GM18870 (cell line): ENCODE measurements around the gene CLOCK.
"Not testable (repeated sequence)": the region's sequence is repeated elsewhere in the genome, so short reads cannot be mapped to it uniquely, and the experiment has no call there.

Source experiments
- ATAC-seq: cut with Tn5 transposase; IDR thresholded peaks from one replicate; pipeline ENCODE4 v1.9.1; 2021; ENCODE audit warnings: moderate library complexity; ENCODE audit not compliant: unreplicated experiment

CLOCK gene, protein sequence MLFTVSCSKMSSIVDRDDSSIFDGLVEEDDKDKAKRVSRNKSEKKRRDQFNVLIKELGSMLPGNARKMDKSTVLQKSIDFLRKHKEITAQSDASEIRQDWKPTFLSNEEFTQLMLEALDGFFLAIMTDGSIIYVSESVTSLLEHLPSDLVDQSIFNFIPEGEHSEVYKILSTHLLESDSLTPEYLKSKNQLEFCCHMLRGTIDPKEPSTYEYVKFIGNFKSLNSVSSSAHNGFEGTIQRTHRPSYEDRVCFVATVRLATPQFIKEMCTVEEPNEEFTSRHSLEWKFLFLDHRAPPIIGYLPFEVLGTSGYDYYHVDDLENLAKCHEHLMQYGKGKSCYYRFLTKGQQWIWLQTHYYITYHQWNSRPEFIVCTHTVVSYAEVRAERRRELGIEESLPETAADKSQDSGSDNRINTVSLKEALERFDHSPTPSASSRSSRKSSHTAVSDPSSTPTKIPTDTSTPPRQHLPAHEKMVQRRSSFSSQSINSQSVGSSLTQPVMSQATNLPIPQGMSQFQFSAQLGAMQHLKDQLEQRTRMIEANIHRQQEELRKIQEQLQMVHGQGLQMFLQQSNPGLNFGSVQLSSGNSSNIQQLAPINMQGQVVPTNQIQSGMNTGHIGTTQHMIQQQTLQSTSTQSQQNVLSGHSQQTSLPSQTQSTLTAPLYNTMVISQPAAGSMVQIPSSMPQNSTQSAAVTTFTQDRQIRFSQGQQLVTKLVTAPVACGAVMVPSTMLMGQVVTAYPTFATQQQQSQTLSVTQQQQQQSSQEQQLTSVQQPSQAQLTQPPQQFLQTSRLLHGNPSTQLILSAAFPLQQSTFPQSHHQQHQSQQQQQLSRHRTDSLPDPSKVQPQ

DNA sequence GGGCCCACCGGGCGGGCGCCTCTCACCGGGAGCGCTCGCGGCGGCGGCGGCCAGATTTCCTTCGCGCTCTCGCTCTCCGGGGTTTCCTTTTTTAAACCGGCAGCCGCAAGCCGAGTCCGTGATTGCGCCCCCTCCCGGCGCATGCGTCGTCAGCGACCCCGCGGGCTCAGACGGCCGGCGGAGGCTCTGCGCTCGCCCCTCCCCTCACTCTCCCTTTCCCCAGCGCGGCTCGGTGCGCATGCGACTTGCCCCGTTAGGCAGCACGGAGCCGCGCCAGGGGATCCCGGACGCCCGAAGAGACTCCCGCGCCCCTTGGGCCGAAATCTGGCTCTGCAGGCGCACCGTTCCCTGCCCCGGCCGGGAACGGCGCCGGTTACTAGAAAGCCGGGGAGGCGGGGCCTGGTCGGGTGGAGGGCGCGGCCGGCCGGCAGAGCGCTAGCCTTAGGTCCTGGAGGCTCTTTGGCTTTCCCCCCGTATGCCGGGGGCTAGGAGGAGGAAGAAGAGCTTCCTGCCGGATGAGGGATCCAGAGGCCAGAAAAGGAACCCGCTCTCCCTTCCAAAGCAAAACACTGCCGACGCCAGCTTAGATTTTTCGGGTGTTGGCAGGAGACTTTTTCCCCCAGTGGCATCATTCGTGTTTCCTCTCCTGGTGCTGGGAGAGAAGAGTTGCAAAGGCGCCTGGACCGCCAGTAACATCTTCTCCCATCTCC lies at the start of gene CLOCK:
Gene CLOCK (minus strand): TSS at position 154 of the 710 bp plus-strand sequence. CDS start 64,124 bp downstream, outside the sequence.
- peak; percentile 62 for ATAC-seq

GRCh38 chr4:55592014-55592413 lies 45.3 kb upstream of the CLOCK start, which contains the start of gene PDCL2:
TSS of gene PDCL2 (minus strand) at chr4:55592245. CDS start at chr4:55592109, 136 bp downstream.
- ATAC-seq = no peak

- no peak for ATAC-seq
Observed at GRCh38 chr4:55588160-55588559, 41.5 kb upstream of the CLOCK start.

- not testable (repeated sequence) for ATAC-seq
Observed at GRCh38 chr4:55582773-55583172, 36.1 kb upstream of the CLOCK start.

DNA sequence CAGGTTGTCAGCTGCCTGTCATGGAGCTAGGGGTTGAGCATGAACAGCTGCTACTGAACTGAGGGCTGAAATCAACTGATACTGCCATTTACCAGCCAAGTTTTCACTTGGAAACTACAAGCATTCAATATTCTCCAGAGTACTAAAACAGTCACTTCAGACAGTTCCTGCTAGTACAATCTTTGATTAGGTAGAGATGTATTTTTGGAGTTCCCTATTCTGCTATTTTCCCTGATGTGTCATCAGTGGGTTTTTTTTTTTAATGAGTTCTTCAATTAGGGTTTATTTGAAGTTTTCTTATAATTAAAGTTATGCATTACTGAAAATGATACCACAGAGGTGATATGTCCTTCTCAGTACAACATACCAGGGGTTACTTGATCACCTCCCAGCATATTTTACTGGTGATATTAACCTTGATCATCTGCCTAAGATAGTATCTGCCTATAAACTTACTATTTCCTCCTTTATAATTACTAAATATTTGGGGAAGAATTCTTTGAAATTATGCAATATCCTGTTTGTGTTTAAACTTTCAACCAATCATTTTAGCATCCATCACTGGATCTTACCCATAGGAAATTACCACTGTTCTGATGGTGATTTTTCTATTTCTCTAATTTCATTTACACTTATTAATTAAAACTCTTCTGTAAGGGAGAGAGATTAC lies 31.8 kb upstream of the CLOCK start:
- no peak for ATAC-seq

DNA sequence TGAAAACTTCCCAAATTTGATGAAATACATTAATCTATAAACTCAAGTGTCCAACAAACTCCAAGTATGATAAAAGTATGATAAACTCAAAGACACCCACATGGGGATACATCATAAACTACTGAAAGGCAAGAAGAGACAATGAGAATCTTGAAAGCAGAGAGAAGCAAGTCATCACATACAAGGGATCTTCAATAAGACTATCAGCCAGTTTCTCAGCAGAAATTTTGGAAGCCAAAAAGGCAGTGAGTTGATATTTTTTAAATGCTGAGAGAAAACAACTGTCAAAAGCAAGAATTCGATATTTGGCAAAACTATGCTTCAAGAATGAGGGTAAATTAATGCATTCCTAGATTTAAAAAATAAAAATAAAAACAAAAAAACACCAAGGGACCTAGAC lies 28.8 kb upstream of the CLOCK start:
- ATAC-seq = no peak

DNA sequence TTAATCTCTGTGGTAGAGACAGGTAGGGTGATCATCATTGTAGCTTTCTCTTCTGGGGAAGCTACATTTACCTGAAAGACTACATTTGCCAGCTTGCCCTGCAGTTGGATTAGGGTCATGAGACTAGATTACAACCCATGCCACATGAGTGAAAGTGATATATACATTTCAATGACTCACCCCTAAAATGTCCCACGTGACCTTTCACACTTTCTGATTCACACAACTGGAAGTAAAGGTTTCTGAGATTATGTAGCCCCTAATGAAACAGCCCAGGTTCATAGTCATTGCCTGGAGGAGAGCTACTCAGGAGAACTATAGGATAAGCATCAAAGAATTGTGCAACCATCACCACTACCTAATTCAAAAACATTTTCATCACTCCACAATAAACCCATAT lies 27.5 kb upstream of the CLOCK start:
- ATAC-seq = no peak

GRCh38 chr4:55571806-55572205 lies 25.1 kb upstream of the CLOCK start:
- no peak for ATAC-seq

GRCh38 chr4:55568905-55569504 lies 22.3 kb upstream of the CLOCK start:
- ATAC-seq = peak; percentile 80

GRCh38 chr4:55561889-55562288 lies 15.2 kb upstream of the CLOCK start:
- peak; percentile 100 for ATAC-seq

DNA sequence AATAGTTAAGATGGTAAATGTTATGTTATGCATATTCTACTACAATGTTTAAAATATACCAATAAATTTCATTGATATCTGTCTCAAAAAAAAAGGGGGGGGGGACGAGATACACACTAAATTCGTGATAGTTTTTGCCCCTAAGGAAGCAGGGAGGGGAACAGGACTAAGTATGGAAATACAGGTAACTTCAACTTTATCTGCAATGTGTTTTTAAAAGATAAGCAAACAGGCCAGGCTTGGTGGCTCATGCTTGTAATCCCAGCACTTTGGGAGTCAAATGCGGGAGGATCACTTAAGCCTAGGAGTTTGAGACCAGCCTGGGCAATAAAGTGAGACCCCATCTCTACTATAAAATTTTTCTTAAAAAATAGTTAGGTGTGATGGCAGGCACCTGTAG lies 13.4 kb upstream of the CLOCK start:
- no peak for ATAC-seq

GRCh38 chr4:55554453-55555030 lies 7.8 kb upstream of the CLOCK start:
- ATAC-seq = no peak

DNA sequence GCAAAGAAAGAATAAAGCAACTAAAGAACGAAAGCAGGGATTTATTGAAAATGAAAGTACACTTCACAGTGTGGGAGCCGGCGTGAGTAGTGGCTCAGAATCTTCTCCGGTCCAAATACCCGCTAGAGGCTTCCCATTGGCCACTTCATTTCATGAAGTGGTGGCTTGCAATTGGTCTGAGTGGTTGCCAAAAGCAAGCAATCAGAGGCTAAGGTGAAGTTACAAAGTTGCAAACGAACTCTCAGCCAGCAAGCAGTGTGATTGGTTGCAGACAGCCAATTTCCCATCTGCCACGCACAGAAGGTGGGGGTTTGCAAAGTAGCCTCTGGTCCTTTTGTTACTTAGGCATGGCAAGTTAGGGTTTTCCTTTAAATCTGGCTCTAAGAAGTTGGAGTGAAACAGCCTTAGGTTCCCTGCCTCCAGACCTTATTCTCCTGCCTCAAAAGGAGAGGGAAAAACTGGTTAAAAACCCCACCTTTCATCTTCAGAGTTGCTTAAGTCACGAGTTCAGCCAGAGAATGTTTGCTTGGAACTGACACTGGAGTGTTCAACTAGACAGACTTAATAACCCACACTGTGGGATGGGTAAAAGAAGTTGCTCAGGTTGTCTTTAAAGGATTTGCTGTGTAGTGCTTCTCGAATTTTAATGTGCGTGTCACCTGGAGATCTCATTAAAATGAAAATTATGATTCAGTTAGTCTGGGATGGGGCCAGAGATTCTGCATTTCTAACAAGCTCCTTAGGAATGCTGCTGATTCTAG lies 6.9 kb upstream of the CLOCK start:
- ATAC-seq = no peak

DNA sequence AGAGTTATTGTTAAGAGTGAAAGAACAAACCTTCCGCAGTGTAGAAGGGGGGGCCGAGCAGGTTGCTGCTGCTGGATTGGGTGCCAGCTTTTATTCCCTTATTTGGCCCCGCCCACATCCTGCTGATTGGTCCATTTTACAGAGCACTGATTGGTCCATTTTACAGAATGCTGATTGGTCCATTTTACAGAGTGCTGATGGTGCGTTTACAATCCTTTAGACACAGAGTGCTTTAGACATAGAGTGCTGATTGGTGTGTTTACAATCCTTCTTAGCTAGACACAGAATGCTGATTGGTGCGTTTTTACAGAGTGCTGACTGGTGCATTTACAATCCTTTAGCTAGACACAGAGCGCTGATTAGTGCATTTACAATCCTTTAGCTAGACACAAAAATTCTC lies 5.3 kb upstream of the CLOCK start:
- ATAC-seq = not testable (repeated sequence)

DNA sequence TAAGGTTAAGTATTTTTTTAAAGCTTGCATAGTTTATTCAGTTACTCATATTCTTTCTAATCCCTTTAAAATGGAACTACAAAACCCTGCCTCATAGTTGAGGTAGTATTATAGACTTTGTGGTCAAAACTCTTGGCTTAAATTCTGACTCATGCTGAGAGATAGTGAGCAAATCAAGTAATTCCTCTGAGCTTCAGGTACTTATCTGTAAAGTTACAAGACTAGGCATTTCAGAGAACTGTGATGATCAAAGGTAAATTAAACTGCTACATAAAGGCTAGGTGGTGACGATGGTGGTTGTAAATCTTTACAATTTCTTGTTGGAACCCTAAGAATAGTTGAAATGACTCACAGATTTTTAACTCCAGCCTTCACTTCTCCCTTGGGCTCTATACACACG lies 3.2 kb upstream of the CLOCK start:
- peak; percentile 24 for ATAC-seq

DNA sequence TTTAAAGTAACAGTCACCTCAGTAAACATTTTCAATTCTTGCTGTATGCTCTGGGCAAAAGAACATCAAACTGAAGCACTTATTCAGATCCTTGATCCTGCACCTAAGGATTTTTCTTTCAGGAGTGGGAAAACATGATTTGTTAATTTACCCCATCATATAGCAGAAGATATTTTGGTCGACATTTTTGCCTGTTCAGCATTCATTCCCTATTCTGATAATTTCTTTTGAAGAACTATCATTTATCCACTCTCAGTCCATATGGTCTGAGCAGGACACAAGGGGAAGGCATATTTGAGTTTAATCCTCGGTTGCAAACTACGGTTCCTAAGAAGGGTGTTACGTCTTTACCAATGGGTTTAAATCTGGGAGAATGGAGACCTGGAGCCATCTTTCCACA lies 1.2 kb upstream of the CLOCK start:
- ATAC-seq = no peak

- no peak for ATAC-seq
Observed at GRCh38 chr4:55547466-55547770, 709 bp upstream of the CLOCK start.

- peak; percentile 38 for ATAC-seq
Observed at GRCh38 chr4:55546506-55546755, 278 bp downstream of the CLOCK start.

DNA sequence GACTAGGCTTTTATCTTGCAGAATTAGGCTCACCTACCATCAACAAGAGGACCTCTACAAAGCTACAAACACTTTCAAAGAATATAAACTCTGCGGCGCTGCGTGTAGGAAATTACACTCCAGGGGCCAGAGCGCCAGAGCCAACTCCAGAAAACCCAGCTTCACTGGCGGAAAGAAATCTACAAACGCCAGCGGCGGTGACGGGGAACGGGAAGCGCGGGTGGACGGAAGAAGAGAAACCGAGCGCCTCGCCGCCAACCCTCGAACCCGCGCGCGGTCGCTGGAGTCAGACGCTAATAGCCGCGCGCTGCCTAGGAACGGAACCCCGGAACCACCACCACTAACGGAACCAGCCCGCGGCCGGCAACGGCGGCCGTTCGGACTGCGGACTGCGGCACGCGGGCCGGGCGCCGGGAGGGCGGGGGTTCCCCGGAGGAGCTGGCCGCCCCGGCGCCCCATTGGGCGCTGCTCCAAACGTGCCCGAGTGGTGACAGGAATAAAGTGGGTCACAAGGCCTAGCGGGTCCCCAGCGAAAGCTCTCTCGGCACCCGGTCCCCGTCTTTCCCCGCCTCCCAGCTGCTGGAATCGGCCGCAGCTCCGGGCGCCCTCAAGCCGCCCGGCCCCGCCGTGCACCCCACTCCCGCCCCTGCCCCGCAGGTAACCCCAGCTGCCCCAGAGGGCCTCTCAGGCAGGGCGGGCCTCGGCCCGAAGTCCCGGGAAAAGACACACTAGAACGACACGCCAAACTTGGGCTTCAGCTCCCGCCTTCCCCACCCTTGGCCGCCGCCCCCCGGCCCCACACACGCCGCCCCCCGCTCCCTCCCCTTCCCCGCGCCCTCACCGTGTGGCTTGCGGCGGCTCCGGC lies 836 bp downstream of the CLOCK start:
- peak; percentile 37 for ATAC-seq
